MM.1S (cell line): ENCODE measurements around the gene TACC2.

Source experiments
- DNase-seq: peaks from one replicate; pipeline ENCODE4 v3.0.0-alpha.2; 2015
- H2AFZ ChIP-seq: fragments of 300-600 bp; sonication (generic); 2 replicates; pipeline ENCODE4 v1.6.0; 2016; ENCODE audit warnings: antibody characterized with exemption, low read length
- H3F3A ChIP-seq: fragments of 300-600 bp; sonication (generic); 2 replicates; pipeline ENCODE4 v1.6.1; 2016; ENCODE audit warnings: mild to moderate bottlenecking, antibody characterized with exemption, low read length, moderate library complexity, mixed read lengths; ENCODE audit not compliant: insufficient read depth
- H3K27ac ChIP-seq: fragments of 300-600 bp; sonication (generic); 2 replicates; pipeline ENCODE4 v1.5.1; 2016; ENCODE audit warnings: mild to moderate bottlenecking, low read length
- H3K27me3 ChIP-seq: fragments of 300-600 bp; sonication (generic); replicated peaks from 2 replicates; pipeline ENCODE4 v1.6.0; 2016; ENCODE audit warnings: low read length; ENCODE audit not compliant: insufficient read depth
- H3K36me3 ChIP-seq: fragments of 300-600 bp; sonication (generic); replicated peaks from 2 replicates; pipeline ENCODE4 v1.6.1; 2016; ENCODE audit warnings: mild to moderate bottlenecking, low read length, mixed read lengths; ENCODE audit not compliant: insufficient read depth
- H3K4me1 ChIP-seq: fragments of 300-600 bp; sonication (generic); 2 replicates; pipeline ENCODE4 v1.6.1; 2016; ENCODE audit warnings: low read length, mixed read lengths
- H3K4me2 ChIP-seq: fragments of 300-600 bp; sonication (generic); 2 replicates; pipeline ENCODE4 v1.6.0; 2016; ENCODE audit warnings: low read depth, low read length
- H3K4me3 ChIP-seq: fragments of 300-600 bp; sonication (generic); 2 replicates; pipeline ENCODE4 v1.5.1; 2016; ENCODE audit warnings: low read length, mixed read lengths
- H3K79me2 ChIP-seq: fragments of 300-600 bp; sonication (generic); 2 replicates; pipeline ENCODE4 v1.6.1; 2016; ENCODE audit warnings: mixed run types, low read length, mixed read lengths
- H3K9ac ChIP-seq: fragments of 300-600 bp; sonication (generic); 2 replicates; pipeline ENCODE4 v1.6.1; 2016; ENCODE audit warnings: low read length, mixed read lengths
- H3K9me2 ChIP-seq: fragments of 300-600 bp; sonication (generic); replicated peaks from 2 replicates; pipeline ENCODE4 v1.6.1; 2016; ENCODE audit warnings: mild to moderate bottlenecking, low read length, mixed read lengths; ENCODE audit not compliant: insufficient read depth
- H3K9me3 ChIP-seq: fragments of 300-600 bp; sonication (generic); replicated peaks from 2 replicates; pipeline ENCODE4 v1.6.1; 2016; ENCODE audit warnings: mild to moderate bottlenecking, low read length, mixed read lengths; ENCODE audit not compliant: insufficient read depth
- H4K20me1 ChIP-seq: fragments of 300-600 bp; sonication (generic); 2 replicates; pipeline ENCODE4 v1.6.1; 2016; ENCODE audit warnings: mild to moderate bottlenecking, low read length, moderate library complexity, mixed read lengths; ENCODE audit not compliant: insufficient read depth
- CTCF ChIP-seq: fragments of 300-600 bp; sonication (generic); IDR thresholded peaks from 2 replicates; pipeline ENCODE4 v1.5.1; 2016; ENCODE audit warnings: antibody characterized with exemption, low read length, mixed read lengths
- EZH2 ChIP-seq: fragments of 300-600 bp; sonication (generic); optimal IDR thresholded peaks from 2 replicates; pipeline ENCODE3; 2017; ENCODE audit warnings: low read depth, mild to moderate bottlenecking, antibody characterized with exemption, low read length, mixed read lengths
- EZH2phosphoT487 ChIP-seq: fragments of 300-600 bp; sonication (generic); IDR thresholded peaks from 2 replicates; pipeline ENCODE4 v1.6.1; 2018; ENCODE audit warnings: antibody characterized with exemption, low read length

The TACC2 gene

GRCh38 chr10:122143238-122143841 is 154.4 kb downstream of the TACC2 start:
- TF ChIP-seq EZH2 (no peak), EZH2phosphoT487 (no peak), CTCF (no peak)
- Histone ChIP-seq H3K36me3 (no peaks in the 10 kb centered on the region), H3K27ac (no peak overlapping the region), H3K9ac (no peak overlapping the region), H3K9me3 (no peaks in the 10 kb centered on the region), H3K9me2 (no peaks in the 10 kb centered on the region), H3K4me2 (no peak overlapping the region), H3K27me3 (no peaks in the 10 kb centered on the region), H4K20me1 (no peaks in the 10 kb centered on the region), H3K4me3 (no peak overlapping the region), H2AFZ (no peak overlapping the region), H3K79me2 (no peaks in the 10 kb centered on the region), H3K4me1 (no peaks in the 10 kb centered on the region), H3F3A (no peaks in the 10 kb centered on the region)
- no peak for DNase-seq

GRCh38 chr10:122144199-122144598 is 155.2 kb downstream of the TACC2 start:
- TF ChIP-seq EZH2phosphoT487 = no peak
- no peak for TF ChIP-seq CTCF
- TF ChIP-seq EZH2 = no peak
- no peaks in the 10 kb centered on the region for H3K4me1 ChIP-seq

GRCh38 chr10:122145113-122145512 is 156.2 kb downstream of the TACC2 start:
- Histone ChIP-seq H3K27me3 (no peaks in the 10 kb centered on the region), H2AFZ (no peak overlapping the region), H3K9me3 (no peaks in the 10 kb centered on the region), H3K36me3 (no peaks in the 10 kb centered on the region), H3K79me2 (no peaks in the 10 kb centered on the region), H3F3A (no peaks in the 10 kb centered on the region), H3K4me1 (no peaks in the 10 kb centered on the region), H3K4me3 (no peak overlapping the region), H3K27ac (no peak overlapping the region), H3K9me2 (no peaks in the 10 kb centered on the region), H4K20me1 (no peaks in the 10 kb centered on the region), H3K9ac (no peak overlapping the region), H3K4me2 (no peak overlapping the region)
- DNase-seq = no peak
- TF ChIP-seq EZH2 (no peak), CTCF (no peak)

More at GRCh38 chr10:122144199-122144598, 155.2 kb downstream of the TACC2 start:
- Histone ChIP-seq H3K9me2 (no peaks in the 10 kb centered on the region), H3K4me2 (no peak overlapping the region), H3K4me3 (no peak overlapping the region), H3K27ac (no peak overlapping the region), H2AFZ (no peak overlapping the region), H3K27me3 (no peaks in the 10 kb centered on the region), H3K36me3 (no peaks in the 10 kb centered on the region), H3K9me3 (no peaks in the 10 kb centered on the region), H4K20me1 (no peaks in the 10 kb centered on the region), H3F3A (no peaks in the 10 kb centered on the region), H3K79me2 (no peaks in the 10 kb centered on the region), H3K9ac (no peak overlapping the region)
- DNase-seq = no peak
